Fibroblast of skin of abdomen (primary cell): ENCODE results near the gene HIVEP3.
A peak's percentile ranks its signal among the peaks of the same experiment; 100 is the strongest.

Experiments used
- DNase-seq: peaks from one replicate; pipeline ENCODE4 v3.0.0-alpha.2; 2013

Gene HIVEP3

GRCh38 chr1:41611068-41611931 lies 307.4 kb downstream of the HIVEP3 start:
- no peak for DNase-seq

GRCh38 chr1:41610361-41610760 lies 308.4 kb downstream of the HIVEP3 start:
- DNase-seq, result no peak

- no peak for DNase-seq
These were observed 309.4 kb downstream of the HIVEP3 start for GRCh38 chr1:41609166-41609883.

GRCh38 chr1:41608211-41608610 lies 310.5 kb downstream of the HIVEP3 start:
- peak; percentile 88 for DNase-seq

- DNase-seq, result no peak
These were observed 310.9 kb downstream of the HIVEP3 start for GRCh38 chr1:41607808-41608207.

GRCh38 chr1:41599912-41600311 lies 318.8 kb downstream of the HIVEP3 start:
- no peak for DNase-seq

- DNase-seq, result no peak
These were observed 320.4 kb downstream of the HIVEP3 start for GRCh38 chr1:41598325-41598724.

- no peak for DNase-seq
These were observed 326.1 kb downstream of the HIVEP3 start for GRCh38 chr1:41592451-41593125.

- no peak for DNase-seq
These were observed 326.8 kb downstream of the HIVEP3 start for GRCh38 chr1:41591891-41592290.

GRCh38 chr1:41590331-41590730 lies 328.4 kb downstream of the HIVEP3 start:
- DNase-seq, result no peak

GRCh38 chr1:41589395-41589794 lies 329.3 kb downstream of the HIVEP3 start:
- DNase-seq, result no peak

GRCh38 chr1:41588334-41588875 lies 330.3 kb downstream of the HIVEP3 start:
- no peak for DNase-seq

- no peak for DNase-seq
These were observed 330.9 kb downstream of the HIVEP3 start for GRCh38 chr1:41587791-41588190.

- DNase-seq, result no peak
These were observed 332.5 kb downstream of the HIVEP3 start for GRCh38 chr1:41586230-41586629.

- DNase-seq, result no peak
These were observed 334.8 kb downstream of the HIVEP3 start for GRCh38 chr1:41583658-41584547.

GRCh38 chr1:41582851-41583657 lies 335.7 kb downstream of the HIVEP3 start:
- no peak for DNase-seq

- DNase-seq, result no peak
These were observed 336.4 kb downstream of the HIVEP3 start for GRCh38 chr1:41582351-41582750.

- DNase-seq, result no peak
These were observed 336.8 kb downstream of the HIVEP3 start for GRCh38 chr1:41582004-41582325.

GRCh38 chr1:41581216-41582003 lies 337.3 kb downstream of the HIVEP3 start:
- no peak for DNase-seq

- DNase-seq, result no peak
These were observed 338.1 kb downstream of the HIVEP3 start for GRCh38 chr1:41580520-41581172.
